DND-41 (cell line): ENCODE results near the gene LRG1.

Experiments
- ATAC-seq: fragments of 200-7000 bp; cut with Tn5 transposase; 3 replicates; pipeline ENCODE4 v1.9.1; 2021; ENCODE audit warnings: low read depth; ENCODE audit not compliant: insufficient read depth
- DNase-seq: peaks from one replicate; pipeline ENCODE4 v3.0.0-alpha.2; 2020
- H2AFZ ChIP-seq: 2 replicates; pipeline ENCODE4 v1.6.0; 2012; ENCODE audit warnings: low read depth, low read length
- H3K27ac ChIP-seq: 2 replicates; pipeline ENCODE4 v1.5.1; 2012; ENCODE audit warnings: low read length, inconsistent platforms
- H3K27me3 ChIP-seq: fragments of 200-600 bp; sonication (generic); 2 replicates; pipeline ENCODE4 v1.6.0; 2012; ENCODE audit warnings: low read length, mild to moderate bottlenecking, inconsistent platforms; ENCODE audit not compliant: insufficient read depth, poor library complexity
- H3K36me3 ChIP-seq: 2 replicates; pipeline ENCODE4 v1.5.1; 2012; ENCODE audit warnings: low read length, inconsistent platforms; ENCODE audit not compliant: insufficient read depth
- H3K4me1 ChIP-seq: 2 replicates; pipeline ENCODE4 v1.5.1; 2012; ENCODE audit warnings: mild to moderate bottlenecking, low read length; ENCODE audit not compliant: insufficient read depth
- H3K4me2 ChIP-seq: 2 replicates; pipeline ENCODE4 v1.6.0; 2012; ENCODE audit warnings: mild to moderate bottlenecking, moderate library complexity, low read length, inconsistent platforms; ENCODE audit not compliant: insufficient read depth
- H3K4me3 ChIP-seq, 2 experiments: fragments of 200-600 bp in 1 of 2; shearing (Covaris generic) in 1 of 2; 2 replicates each; pipeline ENCODE4 v1.5.1; 2012 to 2016; ENCODE audit warnings: inconsistent platforms in 2 of 2, low read length in 2 of 2, mild to moderate bottlenecking in 2 of 2, low read depth in 1 of 2, moderate library complexity in 1 of 2
- H3K79me2 ChIP-seq: 2 replicates; pipeline ENCODE4 v1.6.0; 2012; ENCODE audit warnings: low read length, inconsistent platforms; ENCODE audit not compliant: insufficient read depth
- H3K9ac ChIP-seq: 2 replicates; pipeline ENCODE4 v1.6.0; 2012; ENCODE audit warnings: low read depth, mild to moderate bottlenecking, inconsistent platforms, low read length, moderate library complexity
- H3K9me3 ChIP-seq: 2 replicates; pipeline ENCODE4 v1.5.1; 2012; ENCODE audit warnings: low read length, moderate library complexity, mild to moderate bottlenecking, inconsistent platforms; ENCODE audit not compliant: insufficient read depth, severe bottlenecking
- H4K20me1 ChIP-seq: 2 replicates; pipeline ENCODE4 v1.6.0; 2012; ENCODE audit warnings: low read length; ENCODE audit not compliant: insufficient read depth
- CTCF ChIP-seq: IDR thresholded peaks from 2 replicates; pipeline ENCODE4 v1.5.1; 2012; ENCODE audit warnings: borderline replicate concordance, low read length, moderate library complexity, mild to moderate bottlenecking; ENCODE audit not compliant: poor library complexity, severe bottlenecking; ENCODE audit errors: extremely low read depth
- EZH2 ChIP-seq: IDR thresholded peaks from 3 replicates; pipeline ENCODE4 v1.6.1; 2012; ENCODE audit warnings: borderline replicate concordance, low read depth, mild to moderate bottlenecking, moderate library complexity, low read length, inconsistent platforms; ENCODE audit not compliant: severe bottlenecking

The LRG1 gene

GRCh38 chr19:4553775-4554174, 13.9 kb upstream of the LRG1 start:
- TF ChIP-seq CTCF (no peak), EZH2 (no peak)
- ATAC-seq (no peak), DNase-seq (no peak)
- no peak overlapping the region for H3K4me2 ChIP-seq
- no peaks in the 10 kb centered on the region for H3K79me2 ChIP-seq
- no peaks in the 10 kb centered on the region for H3K9me3 ChIP-seq
- no peaks in the 10 kb centered on the region for H4K20me1 ChIP-seq
- peaks cover 3% of the 10 kb centered on the region; the same call in 1 of the 2 replicates for H3K4me1 ChIP-seq
- H2AFZ ChIP-seq: no peak overlapping the region
- H3K27me3 ChIP-seq: no peaks in the 10 kb centered on the region
- H3K9ac ChIP-seq: no peak overlapping the region
- no peaks in the 10 kb centered on the region for H3K36me3 ChIP-seq
- H3K4me3 ChIP-seq: no peak overlapping the region
- no peak overlapping the region for H3K27ac ChIP-seq

- Histone ChIP-seq H3K4me2 (no peak overlapping the region), H3K27me3 (no peaks in the 10 kb centered on the region), H4K20me1 (0 out of 2 replicates have a peak, but pooled peaks cover under 1% of the 10 kb centered on the region), H3K9me3 (no peaks in the 10 kb centered on the region), H3K27ac (no peak overlapping the region), H3K36me3 (no peaks in the 10 kb centered on the region), H3K4me1 (peaks cover 2% of the 10 kb centered on the region; the same call in 1 of the 2 replicates), H2AFZ (no peak overlapping the region), H3K4me3 (no peak overlapping the region), H3K9ac (no peak overlapping the region), H3K79me2 (no peaks in the 10 kb centered on the region)
- DNase-seq (no peak), ATAC-seq (no peak)
- TF ChIP-seq EZH2: no peak
- TF ChIP-seq CTCF: no peak
These were observed 13.4 kb upstream of the LRG1 start for GRCh38 chr19:4553092-4553695.

- Histone ChIP-seq H3K4me2 (no peak overlapping the region), H3K27ac (no peak overlapping the region), H3K4me1 (no peaks in the 10 kb centered on the region), H3K79me2 (no peaks in the 10 kb centered on the region), H3K36me3 (no peaks in the 10 kb centered on the region), H3K4me3 (no peak overlapping the region), H3K9me3 (no peaks in the 10 kb centered on the region), H3K9ac (no peak overlapping the region), H2AFZ (no peak overlapping the region), H4K20me1 (0 out of 2 replicates have a peak, but pooled peaks cover 8% of the 10 kb centered on the region), H3K27me3 (no peaks in the 10 kb centered on the region)
- no peak for TF ChIP-seq CTCF
- DNase-seq: no peak
- ATAC-seq: no peak
These were observed 12.6 kb upstream of the LRG1 start for GRCh38 chr19:4552525-4552819.
